Immature natural killer cell (primary cell): ENCODE data around the gene C1R. TPM values are rescaled to one million over a fixed set of nuclear protein-coding genes. Genes with fewer than 3 reads are reported as not detected.
"Not testable (repeated sequence)": the region's sequence is repeated elsewhere in the genome, so short reads cannot be mapped to it uniquely, and the experiment has no call there.

Source experiments
- DNase-seq, 3 donors: peaks; one replicate each; pipeline ENCODE4 v3.0.0; 2022; ENCODE audit warnings: mixed read lengths in 1 of 3
- H3K27ac Mint-ChIP-seq, 6 donors: one replicate each; pipeline ENCODE4 v1.8.0; 2020; ENCODE audit warnings: mixed read lengths in 6 of 6, mild to moderate bottlenecking in 5 of 6, inconsistent platforms in 4 of 6, moderate library complexity in 3 of 6
- H3K27me3 Mint-ChIP-seq, 3 donors: one replicate each; pipeline ENCODE4 v1.8.0; 2020 to 2021; ENCODE audit warnings: low read depth in 3 of 3, mild to moderate bottlenecking in 3 of 3, mixed read lengths in 3 of 3, moderate library complexity in 3 of 3, inconsistent platforms in 1 of 3
- H3K36me3 Mint-ChIP-seq, 3 donors: one replicate each; pipeline ENCODE4 v1.8.0; 2020; ENCODE audit warnings: mixed read lengths in 3 of 3, inconsistent platforms in 2 of 3, mild to moderate bottlenecking in 2 of 3
- H3K4me1 Mint-ChIP-seq, 2 donors: one replicate each; pipeline ENCODE4 v1.8.0; 2020; ENCODE audit warnings: inconsistent platforms in 2 of 2, mild to moderate bottlenecking in 2 of 2, mixed read lengths in 2 of 2, moderate library complexity in 1 of 2
- H3K4me3 Mint-ChIP-seq, 5 donors: one replicate each; pipeline ENCODE4 v1.8.0; 2020; ENCODE audit warnings: mild to moderate bottlenecking in 5 of 5, mixed read lengths in 5 of 5, inconsistent platforms in 3 of 5, moderate library complexity in 3 of 5
- H3K9me3 Mint-ChIP-seq, 6 donors: one replicate each; pipeline ENCODE4 v1.8.0; 2020; ENCODE audit warnings: mild to moderate bottlenecking in 6 of 6, mixed read lengths in 6 of 6, inconsistent platforms in 4 of 6, moderate library complexity in 3 of 6
- polyA plus RNA-seq, 3 donors: library from polyadenylated mRNA; unstranded; fragments of 300-500 nt; fragmentation: Illumina TruSeq; gene quantifications; one replicate each; pipeline ENCODE4 v1.2.3, GENCODE V29; 2021

The C1R gene
- polyA plus RNA-seq, 3 donors from 2014 or later = 0.98 to 3.9 TPM; not detected in 1

DNA sequence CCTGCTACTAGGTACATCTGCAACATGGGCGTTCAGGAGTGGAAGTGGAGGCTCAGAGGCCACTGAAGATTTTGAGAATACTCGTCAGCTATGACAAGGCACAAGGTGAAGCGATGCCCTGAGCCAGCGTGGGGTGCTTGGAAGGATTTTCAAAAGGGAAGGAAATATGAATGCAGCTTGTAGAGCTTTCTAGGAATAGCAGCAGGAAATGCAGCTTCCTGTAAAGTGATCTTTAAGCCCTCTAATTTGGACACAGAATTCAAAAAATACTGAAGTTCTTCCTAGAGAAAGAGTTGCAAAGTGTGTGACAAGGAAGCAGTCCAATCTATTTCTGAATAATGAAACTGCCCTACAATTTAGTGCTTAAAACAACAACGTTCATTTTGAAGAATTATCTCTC is 44.9 kb downstream of the C1R start:
- Mint-ChIP-seq H3K27me3 (peaks cover 0 to 5% (median 0%) of the 10 kb centered on the region in 3 donors), H3K9me3 (no peaks in the 10 kb centered on the region), H3K4me3 (no peak overlapping the region), H3K4me1 (no peaks in the 10 kb centered on the region), H3K36me3 (no peaks in the 10 kb centered on the region), H3K27ac (no peak overlapping the region)
- DNase-seq = no peak

GRCh38 chr12:7046383-7047105 is 45.7 kb downstream of the C1R start:
- Mint-ChIP-seq H3K9me3 (no peaks in the 10 kb centered on the region), H3K36me3 (no peaks in the 10 kb centered on the region), H3K27me3 (peaks cover 0 to 3% (median 0%) of the 10 kb centered on the region in 3 donors), H3K4me1 (no peaks in the 10 kb centered on the region), H3K27ac (no peak overlapping the region), H3K4me3 (no peak overlapping the region)
- DNase-seq = no peak

DNA sequence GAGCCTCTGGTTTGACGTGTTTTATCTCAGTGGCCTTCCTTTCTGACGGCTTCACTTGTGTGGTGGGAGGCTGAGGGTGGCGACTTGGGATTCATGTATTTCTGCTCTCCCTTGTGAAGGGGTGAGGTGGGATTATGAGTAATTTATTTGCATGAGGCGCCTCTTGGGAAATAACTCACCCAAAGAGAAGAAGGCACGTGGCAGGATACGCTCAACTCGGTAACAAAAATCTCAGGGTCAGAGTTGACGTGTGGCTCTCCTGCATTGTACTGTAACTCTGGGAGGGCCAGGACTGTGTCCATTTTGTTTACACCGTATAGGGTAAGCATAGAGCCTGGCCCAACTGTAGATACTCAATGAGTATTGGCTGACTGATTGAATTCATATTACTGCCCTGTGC is 46.3 kb downstream of the C1R start:
- Mint-ChIP-seq H3K27me3 (peaks cover 0 to 1% (median 0%) of the 10 kb centered on the region in 3 donors), H3K4me3 (no peak overlapping the region), H3K9me3 (no peaks in the 10 kb centered on the region), H3K4me1 (no peaks in the 10 kb centered on the region), H3K36me3 (no peaks in the 10 kb centered on the region), H3K27ac (no peak overlapping the region)
- DNase-seq = no peak

GRCh38 chr12:7042842-7043241 is 49.4 kb downstream of the C1R start:
- H3K4me3 Mint-ChIP-seq = no peak overlapping the region
- peak in 1 of 3 donors; percentile 21 for DNase-seq
- H3K9me3 Mint-ChIP-seq = no peaks in the 10 kb centered on the region
- H3K4me1 Mint-ChIP-seq = no peaks in the 10 kb centered on the region
- H3K36me3 Mint-ChIP-seq = no peaks in the 10 kb centered on the region
- peaks cover 0 to 2% (median 1%) of the 10 kb centered on the region in 3 donors for H3K27me3 Mint-ChIP-seq
- no peak overlapping the region for H3K27ac Mint-ChIP-seq

- no peak overlapping the region for H3K27ac Mint-ChIP-seq
- H3K36me3 Mint-ChIP-seq = no peaks in the 10 kb centered on the region
- peaks cover 0 to 5% of the 10 kb centered on the region in 2 donors for H3K4me1 Mint-ChIP-seq
- H3K27me3 Mint-ChIP-seq = peaks cover 0 to 2% (median 0%) of the 10 kb centered on the region in 3 donors
- DNase-seq = no peak
- H3K9me3 Mint-ChIP-seq = peaks cover 0 to 2% (median 0%) of the 10 kb centered on the region in 6 donors
- no peak overlapping the region for H3K4me3 Mint-ChIP-seq
Measured at GRCh38 chr12:7039403-7039802, 52.8 kb downstream of the C1R start.

GRCh38 chr12:7038591-7038990 is 53.7 kb downstream of the C1R start:
- Mint-ChIP-seq H3K27me3 (peaks cover 0 to 4% (median 2%) of the 10 kb centered on the region in 3 donors), H3K36me3 (no peaks in the 10 kb centered on the region), H3K4me1 (peaks cover 0 to 5% of the 10 kb centered on the region in 2 donors), H3K9me3 (peaks cover 0 to 2% (median 0%) of the 10 kb centered on the region in 6 donors), H3K27ac (peak overlapping the region in 1 of 6 donors; percentile 72), H3K4me3 (peak overlapping the region in 3 of 5 donors; percentile 24 to 34 (median 33))
- no peak for DNase-seq

GRCh38 chr12:7037411-7037810 is 54.8 kb downstream of the C1R start:
- DNase-seq, H3K36me3 Mint-ChIP-seq, H3K9me3 Mint-ChIP-seq, H3K27me3 Mint-ChIP-seq, H3K4me1 Mint-ChIP-seq, H3K4me3 Mint-ChIP-seq, H3K27ac Mint-ChIP-seq: not testable (repeated sequence)

DNA sequence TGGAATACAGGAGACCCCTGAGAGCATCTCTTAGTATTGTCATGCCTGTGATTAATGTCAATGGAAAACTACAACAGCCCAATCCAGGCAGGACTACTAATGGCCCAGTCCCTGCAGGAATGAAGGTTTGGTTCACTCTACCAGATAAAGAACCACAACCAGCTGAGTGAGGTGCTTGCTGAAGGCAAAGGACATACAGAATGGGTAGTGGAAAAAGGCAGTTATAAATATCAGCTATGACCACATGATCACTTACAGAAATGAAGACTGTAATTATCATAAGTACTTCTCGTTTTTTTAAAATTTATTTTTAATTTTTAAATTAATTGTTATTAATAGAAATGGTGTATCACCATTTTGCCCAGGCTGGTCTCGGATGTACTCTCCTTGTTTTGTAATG is 56.8 kb downstream of the C1R start:
- H3K27ac Mint-ChIP-seq = no peak overlapping the region
- H3K27me3 Mint-ChIP-seq = peaks cover 0 to 7% (median 4%) of the 10 kb centered on the region in 3 donors
- H3K4me3 Mint-ChIP-seq = no peak overlapping the region
- H3K36me3 Mint-ChIP-seq = no peaks in the 10 kb centered on the region
- H3K4me1 Mint-ChIP-seq = peaks cover 0 to 5% of the 10 kb centered on the region in 2 donors
- H3K9me3 Mint-ChIP-seq = peaks cover 0 to 2% (median 0%) of the 10 kb centered on the region in 6 donors
- no peak for DNase-seq

DNA sequence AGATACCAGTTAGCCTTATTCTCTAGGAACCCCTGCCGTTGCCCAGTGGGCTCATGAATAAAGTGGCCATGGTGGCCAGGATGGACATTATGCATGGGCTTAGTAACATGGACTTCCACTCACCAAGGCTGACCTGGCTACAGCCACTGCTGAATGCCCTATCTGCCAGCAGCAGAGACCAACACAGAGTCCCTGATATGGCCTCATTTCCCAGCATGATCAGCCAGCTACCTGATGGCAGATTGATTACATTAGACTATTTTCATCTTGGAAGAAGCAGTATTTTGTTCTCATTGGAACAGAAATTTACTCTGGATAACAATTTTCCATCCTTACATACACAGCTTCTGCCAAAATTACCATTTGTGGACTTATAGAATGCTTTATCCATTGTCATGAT is 57.8 kb downstream of the C1R start:
- Mint-ChIP-seq H3K9me3 (peaks cover 0 to 2% (median 0%) of the 10 kb centered on the region in 6 donors), H3K36me3 (no peaks in the 10 kb centered on the region), H3K27ac (no peak overlapping the region), H3K4me1 (peaks cover 0 to 5% of the 10 kb centered on the region in 2 donors), H3K27me3 (peaks cover 0 to 11% (median 4%) of the 10 kb centered on the region in 3 donors), H3K4me3 (no peak overlapping the region)
- DNase-seq = no peak

DNA sequence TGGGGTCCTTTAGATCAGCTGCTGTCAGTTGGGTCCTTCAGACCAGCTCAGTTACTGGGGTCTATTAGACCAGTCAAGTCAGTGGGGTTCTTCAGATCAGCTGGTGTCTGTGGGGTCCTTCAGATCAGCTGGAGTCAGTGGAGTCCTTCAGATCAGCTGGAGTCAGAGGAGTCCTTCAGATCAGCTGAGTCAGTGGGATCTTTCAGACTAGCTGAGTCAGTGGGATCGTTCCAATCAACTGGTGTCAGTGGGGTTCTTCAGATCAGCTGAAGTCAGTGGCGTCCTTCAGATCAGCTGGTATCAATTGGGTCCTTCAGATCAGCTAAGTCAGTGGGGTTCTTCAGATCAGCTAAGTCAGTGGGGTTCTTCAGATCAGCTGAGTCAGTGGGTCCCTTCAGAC is 59.3 kb downstream of the C1R start:
- no peak for DNase-seq
- peaks cover 0 to 2% (median 0%) of the 10 kb centered on the region in 6 donors for H3K9me3 Mint-ChIP-seq
- H3K27ac Mint-ChIP-seq = no peak overlapping the region
- peaks cover 0 to 11% (median 2%) of the 10 kb centered on the region in 3 donors for H3K27me3 Mint-ChIP-seq
- no peaks in the 10 kb centered on the region for H3K36me3 Mint-ChIP-seq
- H3K4me1 Mint-ChIP-seq = peaks cover 0 to 5% of the 10 kb centered on the region in 2 donors
- H3K4me3 Mint-ChIP-seq = no peak overlapping the region

GRCh38 chr12:7031306-7031705 is 60.9 kb downstream of the C1R start:
- no peak for DNase-seq
- H3K27ac Mint-ChIP-seq = no peak overlapping the region
- no peaks in the 10 kb centered on the region for H3K4me1 Mint-ChIP-seq
- no peak overlapping the region for H3K4me3 Mint-ChIP-seq
- peaks cover 0 to 2% (median 0%) of the 10 kb centered on the region in 6 donors for H3K9me3 Mint-ChIP-seq
- H3K36me3 Mint-ChIP-seq = no peaks in the 10 kb centered on the region
- H3K27me3 Mint-ChIP-seq = peaks cover 0 to 11% (median 2%) of the 10 kb centered on the region in 3 donors

Other genes with a start within 250 kb of the C1R start
- 1 to 10 TPM in 1 of 3 donors, under 1 TPM in 1, not detected in 1; 0.99 to 1.5 TPM for gene CDCA3, start 241.2 kb downstream of the C1R start, polyA plus RNA-seq
- gene USP5, start 240.3 kb downstream of the C1R start, polyA plus RNA-seq = 10 to 100 TPM; 41.3 to 54.0 (median 52.0) TPM
- 1,000 to 10,000 TPM in 1 of 3 donors, 100 to 1,000 TPM in 2; 801 to 1,209 (median 811) TPM for gene TPI1, start 224.9 kb downstream of the C1R start, polyA plus RNA-seq
- 10 to 100 TPM; 11.2 to 17.0 (median 11.4) TPM for gene SPSB2, start 219.1 kb downstream of the C1R start, polyA plus RNA-seq
- gene LRRC23, start 187.6 kb downstream of the C1R start, polyA plus RNA-seq = 1 to 10 TPM; 2.3 to 4.4 (median 2.4) TPM
- gene ENO2, start 177.9 kb downstream of the C1R start, polyA plus RNA-seq = 1 to 10 TPM; 2.0 to 6.5 (median 3.8) TPM
- gene ATN1, start 164.5 kb downstream of the C1R start, polyA plus RNA-seq = 1 to 10 TPM in 2 of 3 donors, not detected in 1; 1.0 to 2.1 TPM
- not detected for gene RNU7-1, start 148.6 kb downstream of the C1R start, polyA plus RNA-seq
- gene C12orf57, start 148.4 kb downstream of the C1R start, polyA plus RNA-seq = 100 to 1,000 TPM in 2 of 3 donors, 10 to 100 TPM in 1; 83.7 to 315 (median 170) TPM
- gene PTPN6, start 141.1 kb downstream of the C1R start, polyA plus RNA-seq = 100 to 1,000 TPM; 231 to 513 (median 294) TPM
- gene PHB2, start 121.8 kb downstream of the C1R start, polyA plus RNA-seq = 100 to 1,000 TPM; 121 to 141 (median 136) TPM
- 10 to 100 TPM; 46.2 to 83.8 (median 65.5) TPM for gene EMG1, start 121.5 kb downstream of the C1R start, polyA plus RNA-seq
- 10 to 100 TPM; 18.4 to 39.2 (median 34.8) TPM for gene LPCAT3, start 74.0 kb downstream of the C1R start, polyA plus RNA-seq
- gene C1S, start 31.7 kb downstream of the C1R start, polyA plus RNA-seq = not detected
- 10 to 100 TPM in 1 of 3 donors, 1 to 10 TPM in 1, under 1 TPM in 1; 0.75 to 10.5 (median 8.5) TPM for gene C1RL, start 16.8 kb upstream of the C1R start, polyA plus RNA-seq
- not detected for gene RBP5, start 36.4 kb upstream of the C1R start, polyA plus RNA-seq
- 10 to 100 TPM in 2 of 3 donors, 1 to 10 TPM in 1; 7.6 to 18.9 (median 13.8) TPM for gene CLSTN3, start 37.9 kb upstream of the C1R start, polyA plus RNA-seq
- 10 to 100 TPM; 11.9 to 22.6 (median 17.1) TPM for gene PEX5, start 97.2 kb upstream of the C1R start, polyA plus RNA-seq
- gene ACSM4, start 211.6 kb upstream of the C1R start, polyA plus RNA-seq = not detected